ENCODE results near the gene MMP2.

MMP2 gene

GRCh38 chr16:55540221-55540620, 61.2 kb downstream of the MMP2 start (continued):
- TF ChIP-seq ZNF146 (tag by site-specific recombination; IDR thresholded peaks at IDR 0.05) (no peak), ZNF791 (tag by site-specific recombination; IDR thresholded peaks at IDR 0.05) (no peak)

GRCh38 chr16:55542459-55543082, 63.6 kb downstream of the MMP2 start:
- POLR2A ChIA-PET = no interaction called here
- H3K36me3 ChIP-seq (ENCODE audit: control insufficient read depth in 2 of 2, insufficient read depth in 1 of 2, low read length in 2 of 2) = peaks cover 0 to 4% of the 10 kb centered on the region in 2 experiments; a peak in 2 of 3 replicates
- no peak overlapping the region for H3K4me3 ChIP-seq (ENCODE audit: low read depth, low read length)
- H3K27ac ChIP-seq (ENCODE audit: extremely low read depth, low read depth, low read length) = no peak overlapping the region
- no peak for TF ChIP-seq ZNF335 (tag by site-specific recombination; conservative IDR thresholded peaks at IDR 0.05)
- no peak for TF ChIP-seq ZBTB21 (tag by site-specific recombination; IDR thresholded peaks at IDR 0.05)
- no peak for TF ChIP-seq ZNF654 (tag by site-specific recombination; IDR thresholded peaks at IDR 0.05; ENCODE audit: low read depth)
- TF ChIP-seq ZIC2 (tag by site-specific recombination; IDR thresholded peaks at IDR 0.05) = no peak
- no peak for TF ChIP-seq OVOL3 (tag by site-specific recombination; IDR thresholded peaks at IDR 0.05)
- TF ChIP-seq BCL11A (tag by site-specific recombination; IDR thresholded peaks at IDR 0.05; ENCODE audit: low read depth) = no peak
- TF ChIP-seq SCRT1 (tag by site-specific recombination; IDR thresholded peaks at IDR 0.05; ENCODE audit: borderline replicate concordance) = no peak
- no peak for TF ChIP-seq ZNF585B (tag by site-specific recombination; IDR thresholded peaks at IDR 0.05)
- no peak for TF ChIP-seq ZNF776 (tag by site-specific recombination; IDR thresholded peaks at IDR 0.05; ENCODE audit: borderline replicate concordance)
- TF ChIP-seq ZNF37A (tag by site-specific recombination; IDR thresholded peaks at IDR 0.05) = no peak
- no peak for TF ChIP-seq ZNF692 (tag by site-specific recombination; IDR thresholded peaks at IDR 0.05)
- no peak for TF ChIP-seq YY1 (tag by site-specific recombination; IDR thresholded peaks at IDR 0.05)
- TF ChIP-seq, protein P1, sequence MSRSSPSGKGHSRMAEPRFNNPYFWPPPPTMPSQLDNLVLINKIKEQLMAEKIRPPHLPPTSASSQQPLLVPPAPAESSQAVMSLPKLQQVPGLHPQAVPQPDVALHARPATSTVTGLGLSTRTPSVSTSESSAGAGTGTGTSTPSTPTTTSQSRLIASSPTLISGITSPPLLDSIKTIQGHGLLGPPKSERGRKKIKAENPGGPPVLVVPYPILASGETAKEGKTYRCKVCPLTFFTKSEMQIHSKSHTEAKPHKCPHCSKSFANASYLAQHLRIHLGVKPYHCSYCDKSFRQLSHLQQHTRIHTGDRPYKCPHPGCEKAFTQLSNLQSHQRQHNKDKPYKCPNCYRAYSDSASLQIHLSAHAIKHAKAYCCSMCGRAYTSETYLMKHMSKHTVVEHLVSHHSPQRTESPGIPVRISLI (tag by site-specific recombination; IDR thresholded peaks at IDR 0.05) = no peak
- TF ChIP-seq, protein P2, sequence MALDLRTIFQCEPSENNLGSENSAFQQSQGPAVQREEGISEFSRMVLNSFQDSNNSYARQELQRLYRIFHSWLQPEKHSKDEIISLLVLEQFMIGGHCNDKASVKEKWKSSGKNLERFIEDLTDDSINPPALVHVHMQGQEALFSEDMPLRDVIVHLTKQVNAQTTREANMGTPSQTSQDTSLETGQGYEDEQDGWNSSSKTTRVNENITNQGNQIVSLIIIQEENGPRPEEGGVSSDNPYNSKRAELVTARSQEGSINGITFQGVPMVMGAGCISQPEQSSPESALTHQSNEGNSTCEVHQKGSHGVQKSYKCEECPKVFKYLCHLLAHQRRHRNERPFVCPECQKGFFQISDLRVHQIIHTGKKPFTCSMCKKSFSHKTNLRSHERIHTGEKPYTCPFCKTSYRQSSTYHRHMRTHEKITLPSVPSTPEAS (tag by site-specific recombination; IDR thresholded peaks at IDR 0.05) = no peak
- no peak for TF ChIP-seq ZNF571 (tag by site-specific recombination; IDR thresholded peaks at IDR 0.05)
- no peak for TF ChIP-seq ZNF548 (tag by site-specific recombination; IDR thresholded peaks at IDR 0.05)
- CTCF ChIA-PET = interaction anchor here (0.9 to 10.0 kb wide), 2 partner anchors 15 to 77 kb away, joined by 3 to 97 read pairs; no protein-coding TSS in a partner anchor
- H3K4me1 ChIP-seq (ENCODE audit: control insufficient read depth, insufficient read depth, low read length) = no peaks in the 10 kb centered on the region
- H3K9me3 ChIP-seq (ENCODE audit: control insufficient read depth, insufficient read depth, low read depth, low read length) = no peaks in the 10 kb centered on the region

DNA sequence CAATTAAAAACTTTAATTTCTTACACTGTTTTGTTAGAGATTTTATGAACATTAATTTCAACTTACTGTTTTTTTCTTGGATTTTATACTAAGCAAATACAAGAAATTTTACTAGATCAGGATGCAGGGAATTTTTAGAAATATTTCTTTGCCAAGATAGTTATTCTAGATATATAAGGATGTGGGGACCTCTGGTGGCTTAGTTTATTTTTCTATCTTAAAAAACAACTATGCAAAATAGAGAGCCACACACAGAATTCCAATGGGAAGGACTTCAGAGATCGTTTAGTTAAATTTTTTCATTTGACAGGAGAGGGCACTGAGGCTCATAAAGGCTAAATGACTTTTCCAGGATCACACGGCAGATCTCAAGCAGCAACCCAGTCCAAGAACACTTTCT, 64.5 kb downstream of the MMP2 start:
- peak; percentile 16 for TF ChIP-seq ZNF654 (tag by site-specific recombination; IDR thresholded peaks at IDR 0.05; ENCODE audit: low read depth)
- TF ChIP-seq, protein P3, sequence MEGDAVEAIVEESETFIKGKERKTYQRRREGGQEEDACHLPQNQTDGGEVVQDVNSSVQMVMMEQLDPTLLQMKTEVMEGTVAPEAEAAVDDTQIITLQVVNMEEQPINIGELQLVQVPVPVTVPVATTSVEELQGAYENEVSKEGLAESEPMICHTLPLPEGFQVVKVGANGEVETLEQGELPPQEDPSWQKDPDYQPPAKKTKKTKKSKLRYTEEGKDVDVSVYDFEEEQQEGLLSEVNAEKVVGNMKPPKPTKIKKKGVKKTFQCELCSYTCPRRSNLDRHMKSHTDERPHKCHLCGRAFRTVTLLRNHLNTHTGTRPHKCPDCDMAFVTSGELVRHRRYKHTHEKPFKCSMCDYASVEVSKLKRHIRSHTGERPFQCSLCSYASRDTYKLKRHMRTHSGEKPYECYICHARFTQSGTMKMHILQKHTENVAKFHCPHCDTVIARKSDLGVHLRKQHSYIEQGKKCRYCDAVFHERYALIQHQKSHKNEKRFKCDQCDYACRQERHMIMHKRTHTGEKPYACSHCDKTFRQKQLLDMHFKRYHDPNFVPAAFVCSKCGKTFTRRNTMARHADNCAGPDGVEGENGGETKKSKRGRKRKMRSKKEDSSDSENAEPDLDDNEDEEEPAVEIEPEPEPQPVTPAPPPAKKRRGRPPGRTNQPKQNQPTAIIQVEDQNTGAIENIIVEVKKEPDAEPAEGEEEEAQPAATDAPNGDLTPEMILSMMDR (tag by site-specific recombination; IDR thresholded peaks at IDR 0.05) = no peak
- ChIA-PET POLR2A (no interaction called here), CTCF (interaction anchor here (0.7 to 7.5 kb wide), 4 partner anchors 79 to 298 kb away, joined by 3 to 89 read pairs (median 4); no protein-coding TSS in a partner anchor)
- Histone ChIP-seq H3K27ac (ENCODE audit: extremely low read depth, low read depth, low read length) (no peak overlapping the region), H3K36me3 (ENCODE audit: control insufficient read depth in 2 of 2, insufficient read depth in 1 of 2, low read length in 2 of 2) (no peaks in the 10 kb centered on the region; a peak in 1 of 3 replicates), H3K4me1 (ENCODE audit: control insufficient read depth, insufficient read depth, low read length) (no peaks in the 10 kb centered on the region), H3K4me3 (ENCODE audit: low read depth, low read length) (no peak overlapping the region), H3K9me3 (ENCODE audit: control insufficient read depth, insufficient read depth, low read depth, low read length) (no peaks in the 10 kb centered on the region)

Measured in HEK293 (cell line).